ENCODE measurements around the gene PPIE. TPM values are rescaled to one million over a fixed set of nuclear protein-coding genes. Genes with fewer than 3 reads are reported as not detected.

PPIE gene
- total RNA-seq, 4 donors from 2014 or later, result 38.5 to 45.1 (median 42.0) TPM

GRCh38 chr1:39754906-39755504 lies 16.3 kb downstream of the PPIE start:
- WGBS, 2 donors (ENCODE audit: low coverage in 1 of 2), result no CpG with 5 or more reads among the region's 2 CpGs
- peaks cover 0 to 37% (median 0%) of the 10 kb centered on the region in 3 donors for H3K4me1 ChIP-seq
- no peaks in the 10 kb centered on the region for H3K9me3 ChIP-seq
- peaks cover 0 to 100% of the 10 kb centered on the region in 2 donors for H3K36me3 ChIP-seq
- TF ChIP-seq CTCF (IDR thresholded peaks at IDR 0.05), result no peak
- no peak for TF ChIP-seq POLR2A (IDR thresholded peaks at IDR 0.05)
- TF ChIP-seq POLR2AphosphoS5 (IDR thresholded peaks at IDR 0.05), result no peak
- no peak for TF ChIP-seq EP300 (IDR thresholded peaks at IDR 0.05)
- H3K27ac ChIP-seq, result peak overlapping the region in 1 of 4 donors; percentile 54
- peak; percentile 76 for ATAC-seq
- H3K27me3 ChIP-seq, result no peaks in the 10 kb centered on the region
- H3K4me3 ChIP-seq, result no peak overlapping the region

- ATAC-seq, result no peak
- Histone ChIP-seq H3K27me3 (no peaks in the 10 kb centered on the region), H3K4me3 (no peak overlapping the region), H3K27ac (no peak overlapping the region), H3K9me3 (no peaks in the 10 kb centered on the region), H3K4me1 (peaks cover 0 to 37% (median 0%) of the 10 kb centered on the region in 3 donors), H3K36me3 (peaks cover 0 to 100% of the 10 kb centered on the region in 2 donors)
- 90 to 100% methylated on average over 2 of the region's 9 CpGs for WGBS, 2 donors (ENCODE audit: low coverage in 1 of 2)
- TF ChIP-seq POLR2AphosphoS5 (IDR thresholded peaks at IDR 0.05) (no peak), CTCF (IDR thresholded peaks at IDR 0.05) (no peak), POLR2A (IDR thresholded peaks at IDR 0.05) (no peak), EP300 (IDR thresholded peaks at IDR 0.05) (no peak)
Observed at GRCh38 chr1:39755965-39756659, 17.4 kb downstream of the PPIE start.

- no peak for TF ChIP-seq POLR2AphosphoS5 (IDR thresholded peaks at IDR 0.05)
- TF ChIP-seq POLR2A (IDR thresholded peaks at IDR 0.05), result no peak
- no peak for TF ChIP-seq EP300 (IDR thresholded peaks at IDR 0.05)
- no peak for TF ChIP-seq CTCF (IDR thresholded peaks at IDR 0.05)
- Histone ChIP-seq H3K4me1 (peaks cover 0 to 37% (median 0%) of the 10 kb centered on the region in 3 donors), H3K27me3 (no peaks in the 10 kb centered on the region), H3K27ac (no peak overlapping the region), H3K36me3 (peaks cover 0 to 99% of the 10 kb centered on the region in 2 donors), H3K9me3 (no peaks in the 10 kb centered on the region), H3K4me3 (no peak overlapping the region)
- ATAC-seq, result no peak
- 88 to 91% methylated on average over 3 to 4 of the region's 5 CpGs for WGBS, 2 donors (ENCODE audit: low coverage in 1 of 2)
Observed at GRCh38 chr1:39757501-39757900, 18.8 kb downstream of the PPIE start.

- peaks cover 0 to 93% of the 10 kb centered on the region in 2 donors for H3K36me3 ChIP-seq
- TF ChIP-seq EP300 (IDR thresholded peaks at IDR 0.05) (no peak), POLR2A (IDR thresholded peaks at IDR 0.05) (no peak), CTCF (IDR thresholded peaks at IDR 0.05) (no peak), POLR2AphosphoS5 (IDR thresholded peaks at IDR 0.05) (no peak)
- no peaks in the 10 kb centered on the region for H3K27me3 ChIP-seq
- H3K4me1 ChIP-seq, result peaks cover 0 to 24% (median 0%) of the 10 kb centered on the region in 3 donors
- 83 to 97% methylated on average over 2 to 7 of the region's 16 CpGs for WGBS, 2 donors (ENCODE audit: low coverage in 1 of 2)
- ATAC-seq, result no peak
- H3K9me3 ChIP-seq, result no peaks in the 10 kb centered on the region
- H3K4me3 ChIP-seq, result no peak overlapping the region
- no peak overlapping the region for H3K27ac ChIP-seq
Observed at GRCh38 chr1:39758556-39759435, 20.1 kb downstream of the PPIE start.

All from gastroesophageal sphincter (tissue), 4 donors.